Fibroblast of skin of scalp (primary cell): ENCODE results near the gene TRIM8.
"Not testable (repeated sequence)": the region's sequence is repeated elsewhere in the genome, so short reads cannot be mapped to it uniquely, and the experiment has no call there.

Source experiments
- DNase-seq: peaks from one replicate; pipeline ENCODE4 v3.0.0-alpha.2; 2013

TRIM8 gene

GRCh38 chr10:102650655-102651454 is 6.6 kb downstream of the TRIM8 start:
- no peak for DNase-seq

- DNase-seq = no peak
These were observed 7.3 kb downstream of the TRIM8 start for GRCh38 chr10:102651455-102652169.

GRCh38 chr10:102652170-102652916 is 8.1 kb downstream of the TRIM8 start:
- DNase-seq = no peak

GRCh38 chr10:102653060-102653459 is 8.8 kb downstream of the TRIM8 start:
- no peak for DNase-seq

GRCh38 chr10:102654566-102654965 is 10.3 kb downstream of the TRIM8 start:
- no peak for DNase-seq

- DNase-seq = no peak
These were observed 10.7 kb downstream of the TRIM8 start for GRCh38 chr10:102654969-102655368.

- DNase-seq = no peak
These were observed 11.7 kb downstream of the TRIM8 start for GRCh38 chr10:102656026-102656425.

- no peak for DNase-seq
These were observed 12.6 kb downstream of the TRIM8 start for GRCh38 chr10:102656791-102657371.

GRCh38 chr10:102657451-102657850 is 13.2 kb downstream of the TRIM8 start:
- DNase-seq = no peak

- DNase-seq = no peak
These were observed 13.9 kb downstream of the TRIM8 start for GRCh38 chr10:102657984-102658724.

- DNase-seq = no peak
These were observed 14.5 kb downstream of the TRIM8 start for GRCh38 chr10:102658802-102659201.

- peak; percentile 51 for DNase-seq
These were observed 16.8 kb downstream of the TRIM8 start for GRCh38 chr10:102660888-102661657.

- no peak for DNase-seq
These were observed 17.4 kb downstream of the TRIM8 start for GRCh38 chr10:102661658-102662028.

- DNase-seq = no peak
These were observed 21.7 kb downstream of the TRIM8 start for GRCh38 chr10:102665904-102666509.

- DNase-seq = not testable (repeated sequence)
These were observed 23.1 kb downstream of the TRIM8 start for GRCh38 chr10:102667411-102667810.

GRCh38 chr10:102668326-102669107 is 24.2 kb downstream of the TRIM8 start:
- no peak for DNase-seq

- DNase-seq = peak; percentile 67
These were observed 25.2 kb downstream of the TRIM8 start for GRCh38 chr10:102669206-102670064.

- no peak for DNase-seq
These were observed 25.9 kb downstream of the TRIM8 start for GRCh38 chr10:102670065-102670670.
